GM19328 (cell line): ENCODE data around the gene CDC42EP3.

Source experiments
- ATAC-seq: cut with Tn5 transposase; IDR thresholded peaks from one replicate; pipeline ENCODE4 v1.9.1; 2021; ENCODE audit warnings: mild to moderate bottlenecking, moderate library complexity; ENCODE audit not compliant: unreplicated experiment

The CDC42EP3 gene

DNA sequence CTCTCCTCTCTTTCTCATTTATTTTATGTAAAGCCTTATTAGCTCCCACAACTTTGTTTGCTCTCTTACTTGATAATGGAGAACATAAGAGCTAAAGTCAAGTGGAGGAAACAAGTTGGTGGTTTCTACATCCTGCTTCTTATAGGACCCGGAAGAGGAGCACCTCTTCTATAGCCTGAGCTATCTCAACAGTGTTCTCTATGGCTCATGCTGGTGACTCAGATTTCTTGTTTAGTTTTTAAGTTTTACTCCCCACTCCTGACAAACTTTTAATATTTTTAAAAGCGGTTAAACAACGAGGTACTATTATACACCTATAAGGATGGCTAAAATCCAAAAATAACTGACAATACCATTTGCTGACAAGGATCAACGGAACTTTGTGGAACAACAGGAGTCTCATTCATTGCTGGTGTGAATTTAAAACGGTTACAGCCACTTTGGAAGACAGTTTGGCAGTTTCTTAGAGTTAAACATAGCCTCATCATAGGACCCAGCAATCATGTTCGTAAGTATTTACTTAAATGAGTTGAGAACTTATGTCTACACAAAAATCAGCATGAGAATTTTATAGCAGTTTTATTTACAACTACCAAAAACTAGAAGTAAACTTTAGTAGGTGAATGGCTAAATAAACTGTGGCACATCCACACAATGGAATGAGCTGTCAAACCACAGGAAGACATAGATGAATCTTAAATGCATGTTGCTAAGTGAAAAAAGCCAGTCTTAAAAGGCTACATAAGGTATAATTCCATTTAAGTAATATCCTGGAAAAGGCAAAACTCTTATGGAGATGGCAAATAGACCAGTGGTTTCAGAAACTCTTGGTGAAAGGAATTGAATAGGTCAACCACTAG, 12.7 kb upstream of the CDC42EP3 start:
- ATAC-seq = no peak

GRCh38 chr2:37683241-37683640, 11.8 kb upstream of the CDC42EP3 start:
- ATAC-seq = no peak

GRCh38 chr2:37682473-37682872, 11.0 kb upstream of the CDC42EP3 start:
- no peak for ATAC-seq

DNA sequence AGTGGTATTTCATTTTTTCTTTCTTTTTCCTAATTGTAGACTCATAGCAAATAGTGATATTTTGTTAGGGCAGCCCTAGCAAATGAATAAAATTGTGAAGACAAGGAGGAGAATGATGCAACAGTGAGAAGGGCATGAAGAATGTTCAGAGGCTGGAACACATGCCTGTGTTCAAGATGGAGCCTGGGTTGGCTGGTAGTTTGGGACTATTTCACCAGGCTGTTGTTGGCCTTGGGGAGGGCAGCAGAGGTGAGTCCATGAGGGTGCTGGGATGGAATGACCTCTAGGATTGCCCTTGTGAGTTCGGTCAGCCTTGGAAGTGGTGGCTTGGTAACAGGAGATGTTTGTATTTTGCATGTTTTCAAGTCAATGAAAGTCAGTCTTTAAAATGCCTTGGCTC, 10.1 kb upstream of the CDC42EP3 start:
- ATAC-seq = no peak

DNA sequence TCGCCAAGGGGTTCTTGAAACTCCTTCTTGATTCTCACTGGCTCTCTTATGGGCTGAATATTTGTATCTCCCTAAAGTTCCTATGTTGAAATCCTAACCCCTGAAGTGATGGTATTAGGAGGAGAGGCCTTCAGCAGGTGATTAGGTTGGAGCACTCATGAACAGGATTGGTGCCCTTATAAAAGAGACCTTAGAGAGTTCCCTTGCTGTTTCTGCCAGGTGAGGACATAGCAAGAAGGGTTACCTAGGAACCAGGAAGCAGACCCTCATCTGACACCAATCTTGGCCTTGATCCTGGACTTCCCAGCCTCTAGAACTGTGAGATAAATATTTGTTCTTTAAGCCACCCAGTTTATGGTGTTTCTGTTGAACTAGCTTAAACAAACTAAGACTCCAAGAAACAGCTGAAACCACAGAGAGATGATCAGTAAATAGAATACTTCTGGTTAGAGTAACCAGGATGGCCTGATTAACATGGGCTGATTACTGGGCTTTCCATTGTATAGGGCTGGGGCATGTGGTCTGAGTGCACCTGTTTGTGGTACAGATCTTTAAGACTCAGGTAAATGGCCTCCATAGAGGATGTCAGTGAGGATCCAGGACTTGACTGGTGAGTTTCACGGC, 7.7 kb upstream of the CDC42EP3 start:
- no peak for ATAC-seq

DNA sequence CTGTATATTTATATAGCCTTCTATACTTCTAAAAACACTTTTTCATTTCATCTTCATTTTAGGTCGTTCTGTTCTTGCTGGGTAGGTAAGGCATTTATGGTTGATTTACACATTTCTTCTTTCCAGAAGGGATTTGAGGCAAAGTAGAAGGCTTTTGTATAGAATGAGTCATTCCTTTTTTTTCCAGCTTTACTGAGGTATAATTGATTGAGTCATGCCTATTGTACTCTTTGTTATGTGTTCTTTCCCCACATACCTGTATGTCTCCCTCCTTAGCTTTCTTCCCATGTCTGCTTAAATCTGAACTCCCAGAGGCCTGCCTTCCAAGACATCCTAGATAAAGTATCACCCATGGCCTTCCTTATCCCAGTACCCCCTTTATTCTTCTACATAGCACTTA, 4.8 kb upstream of the CDC42EP3 start:
- ATAC-seq = no peak

GRCh38 chr2:37674946-37675345, 3.5 kb upstream of the CDC42EP3 start:
- ATAC-seq = no peak

DNA sequence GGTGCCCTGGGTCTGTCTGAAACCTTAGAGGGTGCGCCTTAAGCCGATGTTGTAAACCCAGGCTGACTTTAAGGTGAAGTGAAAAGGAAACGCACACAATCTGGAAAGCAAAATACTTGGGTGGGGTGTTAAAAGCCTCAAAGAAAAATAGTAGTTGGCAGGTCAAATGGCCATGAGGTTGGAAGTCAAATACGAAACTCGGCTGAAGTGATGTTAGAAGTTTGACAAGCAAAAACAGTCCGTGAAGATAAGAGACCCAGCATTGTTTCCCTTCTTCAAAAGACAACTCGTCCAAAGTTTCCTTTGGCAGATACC, 1.4 kb upstream of the CDC42EP3 start:
- no peak for ATAC-seq

DNA sequence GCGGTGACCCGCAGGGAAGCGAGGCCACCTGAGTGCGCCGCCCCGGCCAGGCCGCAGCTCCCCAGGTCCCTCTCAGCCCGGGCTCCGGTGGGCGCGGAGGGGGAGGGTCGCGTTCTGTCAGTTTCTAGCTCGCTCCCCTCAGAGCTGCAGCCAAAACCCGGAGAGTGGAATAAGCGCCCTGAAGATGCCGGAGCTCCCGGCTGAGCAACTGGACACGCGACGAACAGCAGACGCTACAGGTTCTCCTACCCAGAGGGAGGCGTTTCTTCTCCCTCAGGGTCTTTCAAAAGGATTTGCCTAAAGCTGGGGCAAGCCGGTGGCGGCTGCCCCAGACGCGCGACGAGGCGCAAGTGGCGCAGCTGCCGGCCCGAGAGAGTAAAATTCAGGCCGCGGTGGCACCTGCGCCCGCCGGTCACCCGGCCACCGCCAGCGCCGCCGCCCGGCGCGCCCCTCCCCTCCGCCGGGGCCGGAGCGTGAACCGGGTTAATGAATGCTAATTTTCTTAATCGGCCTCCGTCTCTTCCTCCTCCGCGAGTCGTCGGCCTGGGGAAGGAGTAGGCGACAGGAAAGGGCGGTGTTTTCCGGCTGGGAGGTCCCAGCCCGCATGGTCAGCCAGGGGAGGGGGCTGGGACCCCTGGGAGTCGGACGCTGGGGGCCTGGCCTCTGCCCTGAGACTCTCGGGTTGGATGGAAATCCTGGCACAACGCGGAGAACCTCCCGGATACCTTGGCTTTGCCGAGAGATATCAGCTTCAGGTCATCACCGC, 845 bp upstream of the CDC42EP3 start:
- ATAC-seq = peak; percentile 42

GRCh38 chr2:37671816-37672103, 318 bp upstream of the CDC42EP3 start:
- peak; percentile 3 for ATAC-seq

DNA sequence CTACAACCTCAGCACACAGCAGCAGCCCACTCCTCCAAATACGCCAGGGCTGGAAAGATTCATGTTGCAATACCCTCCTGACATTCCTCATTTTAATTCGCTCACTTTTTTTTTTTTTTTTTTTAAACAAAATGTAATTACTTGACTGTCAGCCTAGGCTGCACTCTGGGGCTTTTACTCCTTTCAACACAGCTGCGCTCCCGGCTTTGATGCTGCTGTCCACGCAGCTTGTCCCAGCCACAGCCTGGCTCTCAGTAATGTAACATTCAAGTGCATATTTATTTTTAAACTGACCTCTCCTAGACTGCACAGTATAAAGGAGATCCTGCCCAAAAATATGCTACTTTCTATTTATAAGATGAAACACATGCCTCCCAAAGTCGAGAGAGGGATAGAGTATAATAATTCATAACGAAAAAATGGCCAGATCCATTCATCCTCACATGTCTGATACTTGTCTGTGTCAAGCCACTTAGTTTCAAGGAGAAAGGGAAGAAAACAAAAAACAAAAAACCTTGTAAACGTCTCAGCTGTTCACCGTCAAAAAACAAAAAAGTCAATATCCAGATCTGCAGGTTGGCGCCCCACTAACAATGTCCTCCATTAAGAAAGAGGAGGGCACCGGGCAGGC, 949 bp downstream of the CDC42EP3 start:
- no peak for ATAC-seq

DNA sequence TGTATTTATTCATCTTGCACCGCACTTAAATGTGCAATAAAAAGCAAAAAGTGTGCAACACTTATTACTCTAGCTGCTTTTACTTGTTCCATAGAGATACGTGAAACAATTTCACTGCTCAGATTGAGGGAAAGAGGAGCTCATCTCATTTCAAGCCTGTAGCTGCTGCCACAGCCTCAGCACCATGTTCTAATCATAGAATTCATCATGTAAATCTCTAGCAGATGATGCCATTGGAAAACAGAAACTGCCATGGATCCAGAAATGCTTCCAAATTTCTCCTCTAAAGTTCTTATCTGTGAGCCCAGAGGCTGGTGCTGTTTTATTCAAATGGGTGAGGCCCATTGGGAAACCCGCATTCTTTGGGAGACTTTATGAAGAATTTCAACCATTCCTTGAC, 2.0 kb downstream of the CDC42EP3 start:
- ATAC-seq = no peak

- ATAC-seq = no peak
Observed at GRCh38 chr2:37667704-37668103, 3.7 kb downstream of the CDC42EP3 start.

GRCh38 chr2:37666772-37667171, 4.7 kb downstream of the CDC42EP3 start:
- no peak for ATAC-seq

DNA sequence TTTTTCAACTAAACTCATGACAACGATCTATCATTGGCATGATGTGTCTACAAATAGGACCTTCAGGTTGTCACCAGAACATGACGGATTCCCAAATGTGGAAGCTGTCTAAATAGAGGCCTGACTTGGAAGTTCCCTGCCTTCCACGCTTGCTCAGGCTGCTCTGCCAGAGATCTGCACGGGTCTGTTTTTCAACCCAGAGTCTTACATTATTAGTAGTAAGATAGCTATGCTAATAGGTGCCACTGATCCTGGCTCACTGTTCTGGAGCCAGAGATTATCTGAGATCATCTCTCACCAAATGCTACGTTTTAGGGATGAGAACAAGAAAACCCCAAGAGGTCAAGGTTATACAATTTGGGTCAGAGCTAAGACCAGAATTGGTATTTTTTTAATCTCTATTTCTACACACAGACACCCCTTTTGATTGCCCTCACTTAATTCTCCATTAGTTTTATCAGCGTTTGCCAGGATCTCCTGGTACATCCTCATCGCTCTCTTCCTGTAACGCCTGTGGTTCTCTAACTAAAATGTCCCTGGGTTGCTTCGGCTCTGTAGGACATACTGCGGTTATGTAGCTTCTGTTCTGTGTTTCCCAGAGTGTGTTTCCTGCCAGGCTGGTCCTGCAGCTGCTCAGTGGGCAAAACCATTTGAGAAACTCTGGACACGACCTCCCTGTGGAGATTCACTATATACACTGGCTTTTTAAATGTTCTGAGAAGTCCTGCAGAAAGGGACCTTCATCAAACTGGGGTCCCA, 5.7 kb downstream of the CDC42EP3 start:
- ATAC-seq = no peak

- ATAC-seq = no peak
Observed at GRCh38 chr2:37665043-37665442, 6.4 kb downstream of the CDC42EP3 start.

- no peak for ATAC-seq
Observed at GRCh38 chr2:37664231-37664643, 7.2 kb downstream of the CDC42EP3 start.

- ATAC-seq = no peak
Observed at GRCh38 chr2:37663390-37663789, 8.1 kb downstream of the CDC42EP3 start.

GRCh38 chr2:37659723-37660122, 11.7 kb downstream of the CDC42EP3 start:
- no peak for ATAC-seq

GRCh38 chr2:37658682-37659081, 12.8 kb downstream of the CDC42EP3 start:
- ATAC-seq = no peak

GRCh38 chr2:37657471-37657870, 14.0 kb downstream of the CDC42EP3 start:
- ATAC-seq = no peak
